ENCODE data around the gene USP49. TPM values are rescaled to one million over a fixed set of nuclear protein-coding genes. Genes with fewer than 3 reads are reported as not detected.

Gene USP49
- total and polyA plus RNA-seq, 4 donors, result 1.8 to 8.6 (median 3.6) TPM

DNA sequence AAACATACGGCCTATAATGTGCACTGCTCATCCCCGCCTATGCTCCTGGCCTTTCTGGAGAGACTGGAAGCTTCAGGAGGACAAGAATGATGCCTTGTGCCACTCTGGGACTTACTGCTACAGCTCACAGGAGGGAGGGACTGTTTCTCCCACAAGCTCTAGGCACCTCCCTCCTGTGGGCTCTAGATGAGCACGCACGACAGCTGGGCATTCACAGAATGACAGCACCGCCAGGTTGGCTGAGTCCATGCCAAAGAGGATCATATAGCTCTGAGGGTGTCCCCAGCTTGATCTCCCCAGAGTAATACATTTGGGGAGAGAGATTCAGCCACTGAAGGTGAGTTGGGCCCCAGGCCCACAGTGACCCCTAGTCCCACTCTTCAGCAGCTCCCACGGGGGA lies 137.9 kb downstream of the USP49 start:
- no peak overlapping the region for H3K27ac ChIP-seq (ENCODE audit: low read depth in 1 of 2, low read length in 1 of 2)
- H3K9me3 ChIP-seq (ENCODE audit: control insufficient read depth in 4 of 4, insufficient read depth in 3 of 4, low read length in 3 of 4), result no peaks in the 10 kb centered on the region
- H3K27me3 ChIP-seq (ENCODE audit: control insufficient read depth in 3 of 3, insufficient read depth in 3 of 3, low read length in 2 of 3), result no peaks in the 10 kb centered on the region
- no peak overlapping the region for H3K4me3 ChIP-seq
- TF ChIP-seq, protein P1, sequence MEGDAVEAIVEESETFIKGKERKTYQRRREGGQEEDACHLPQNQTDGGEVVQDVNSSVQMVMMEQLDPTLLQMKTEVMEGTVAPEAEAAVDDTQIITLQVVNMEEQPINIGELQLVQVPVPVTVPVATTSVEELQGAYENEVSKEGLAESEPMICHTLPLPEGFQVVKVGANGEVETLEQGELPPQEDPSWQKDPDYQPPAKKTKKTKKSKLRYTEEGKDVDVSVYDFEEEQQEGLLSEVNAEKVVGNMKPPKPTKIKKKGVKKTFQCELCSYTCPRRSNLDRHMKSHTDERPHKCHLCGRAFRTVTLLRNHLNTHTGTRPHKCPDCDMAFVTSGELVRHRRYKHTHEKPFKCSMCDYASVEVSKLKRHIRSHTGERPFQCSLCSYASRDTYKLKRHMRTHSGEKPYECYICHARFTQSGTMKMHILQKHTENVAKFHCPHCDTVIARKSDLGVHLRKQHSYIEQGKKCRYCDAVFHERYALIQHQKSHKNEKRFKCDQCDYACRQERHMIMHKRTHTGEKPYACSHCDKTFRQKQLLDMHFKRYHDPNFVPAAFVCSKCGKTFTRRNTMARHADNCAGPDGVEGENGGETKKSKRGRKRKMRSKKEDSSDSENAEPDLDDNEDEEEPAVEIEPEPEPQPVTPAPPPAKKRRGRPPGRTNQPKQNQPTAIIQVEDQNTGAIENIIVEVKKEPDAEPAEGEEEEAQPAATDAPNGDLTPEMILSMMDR (IDR thresholded peaks at IDR 0.05; ENCODE audit: control extremely low read depth, extremely low read depth), result no peak
- H3K9ac ChIP-seq (ENCODE audit: insufficient read depth in 1 of 2, low read length in 2 of 2), result no peak overlapping the region
- ATAC-seq (ENCODE audit: insufficient read depth, low FRiP score), result no peak
- WGBS, 2 donors, result 91 to 94% methylated on average over 6 of the region's 6 CpGs
- H3K4me1 ChIP-seq (ENCODE audit: control insufficient read depth in 5 of 5, insufficient read depth in 5 of 5, low read length in 5 of 5), result no peaks in the 10 kb centered on the region
- H3K36me3 ChIP-seq (ENCODE audit: control insufficient read depth in 4 of 4, insufficient read depth in 4 of 4, low read length in 4 of 4), result no peaks in the 10 kb centered on the region
- no peak for DNase-seq

DNA sequence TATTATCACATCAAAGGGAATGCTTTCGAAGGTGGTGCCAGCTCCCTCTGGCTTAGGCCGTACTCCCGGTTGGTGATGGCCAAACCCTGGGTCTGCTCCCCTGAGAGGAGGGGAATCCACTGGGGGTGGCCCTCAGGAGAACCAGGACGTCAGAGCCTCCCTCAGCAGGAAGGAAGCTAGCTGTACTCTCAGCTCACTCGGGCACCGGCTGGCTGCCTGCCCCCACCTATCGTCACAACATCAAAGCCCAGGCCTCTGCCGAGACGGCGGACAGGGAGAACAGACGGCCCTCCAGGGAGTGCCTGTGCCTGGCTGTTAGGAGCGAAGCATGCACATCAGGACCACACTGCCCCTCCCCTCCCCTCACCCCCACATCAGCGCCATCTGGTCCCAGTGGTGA lies 138.8 kb downstream of the USP49 start:
- ATAC-seq (ENCODE audit: insufficient read depth, low FRiP score), result no peak
- WGBS, 2 donors, result 51 to 63% methylated on average over 13 of the region's 13 CpGs
- no peak overlapping the region for H3K27ac ChIP-seq (ENCODE audit: low read depth in 1 of 2, low read length in 1 of 2)
- TF ChIP-seq, protein P1 (IDR thresholded peaks at IDR 0.05; ENCODE audit: control extremely low read depth, extremely low read depth), result no peak
- no peak overlapping the region for H3K9ac ChIP-seq (ENCODE audit: insufficient read depth in 1 of 2, low read length in 2 of 2)
- H3K36me3 ChIP-seq (ENCODE audit: control insufficient read depth in 4 of 4, insufficient read depth in 4 of 4, low read length in 4 of 4), result no peaks in the 10 kb centered on the region
- H3K4me3 ChIP-seq, result no peak overlapping the region
- no peaks in the 10 kb centered on the region for H3K9me3 ChIP-seq (ENCODE audit: control insufficient read depth in 4 of 4, insufficient read depth in 3 of 4, low read length in 3 of 4)
- no peaks in the 10 kb centered on the region for H3K4me1 ChIP-seq (ENCODE audit: control insufficient read depth in 5 of 5, insufficient read depth in 5 of 5, low read length in 5 of 5)
- H3K27me3 ChIP-seq (ENCODE audit: control insufficient read depth in 3 of 3, insufficient read depth in 3 of 3, low read length in 2 of 3), result no peaks in the 10 kb centered on the region
- peak in 1 of 3 donors; percentile 19 for DNase-seq

DNA sequence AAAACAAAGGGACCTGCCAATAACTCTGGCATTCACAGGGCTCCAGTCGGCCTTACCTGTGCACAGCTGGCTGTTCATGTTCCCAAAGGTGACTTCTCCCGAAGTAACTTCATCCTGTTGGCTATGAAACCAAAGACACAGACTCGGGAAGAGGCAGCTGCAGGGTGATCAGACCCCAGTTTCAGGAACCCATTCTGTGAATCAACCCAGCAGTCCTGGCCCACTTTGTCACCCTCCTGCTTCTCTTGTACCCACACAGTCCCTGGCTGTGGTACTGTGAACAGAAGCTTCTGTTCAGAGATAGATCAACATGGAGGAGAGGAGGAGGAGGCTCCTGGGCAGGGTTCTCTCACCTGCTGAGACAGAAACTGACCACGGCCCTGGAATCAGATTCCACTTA lies 139.3 kb downstream of the USP49 start:
- Histone ChIP-seq H3K36me3 (ENCODE audit: control insufficient read depth in 4 of 4, insufficient read depth in 4 of 4, low read length in 4 of 4) (no peaks in the 10 kb centered on the region), H3K9ac (ENCODE audit: insufficient read depth in 1 of 2, low read length in 2 of 2) (no peak overlapping the region), H3K27ac (ENCODE audit: low read depth in 1 of 2, low read length in 1 of 2) (no peak overlapping the region), H3K9me3 (ENCODE audit: control insufficient read depth in 4 of 4, insufficient read depth in 3 of 4, low read length in 3 of 4) (no peaks in the 10 kb centered on the region), H3K4me1 (ENCODE audit: control insufficient read depth in 5 of 5, insufficient read depth in 5 of 5, low read length in 5 of 5) (no peaks in the 10 kb centered on the region), H3K27me3 (ENCODE audit: control insufficient read depth in 3 of 3, insufficient read depth in 3 of 3, low read length in 2 of 3) (no peaks in the 10 kb centered on the region), H3K4me3 (no peak overlapping the region)
- ATAC-seq (ENCODE audit: insufficient read depth, low FRiP score) (no peak), DNase-seq (no peak)
- WGBS, 2 donors, result 85 to 86% methylated on average over 4 of the region's 4 CpGs
- TF ChIP-seq, protein P1 (IDR thresholded peaks at IDR 0.05; ENCODE audit: control extremely low read depth, extremely low read depth), result no peak

DNA sequence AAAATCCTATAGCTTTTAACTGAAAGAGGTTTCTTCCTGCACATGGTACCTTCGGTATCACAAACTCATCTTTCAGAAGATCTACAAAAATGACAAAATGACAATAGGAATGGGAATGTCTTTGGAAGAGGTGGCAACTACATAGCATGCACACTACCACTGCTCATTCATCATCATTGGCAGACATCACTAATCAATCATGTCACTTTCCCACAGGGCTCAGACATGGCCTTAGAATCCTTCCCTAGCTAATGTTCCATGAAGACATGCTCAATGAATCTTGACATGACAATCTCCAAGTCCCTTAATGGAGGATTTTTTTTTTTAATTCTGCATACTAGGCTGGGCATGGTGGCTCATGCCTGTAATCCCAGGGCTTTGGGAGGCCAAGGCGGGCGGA lies 144.8 kb downstream of the USP49 start:
- DNase-seq (no peak), ATAC-seq (ENCODE audit: insufficient read depth, low FRiP score) (no peak)
- Histone ChIP-seq H3K36me3 (ENCODE audit: control insufficient read depth in 4 of 4, insufficient read depth in 4 of 4, low read length in 4 of 4) (no peaks in the 10 kb centered on the region), H3K27me3 (ENCODE audit: control insufficient read depth in 3 of 3, insufficient read depth in 3 of 3, low read length in 2 of 3) (no peaks in the 10 kb centered on the region), H3K4me3 (no peak overlapping the region), H3K9ac (ENCODE audit: insufficient read depth in 1 of 2, low read length in 2 of 2) (no peak overlapping the region), H3K9me3 (ENCODE audit: control insufficient read depth in 4 of 4, insufficient read depth in 3 of 4, low read length in 3 of 4) (no peaks in the 10 kb centered on the region), H3K4me1 (ENCODE audit: control insufficient read depth in 5 of 5, insufficient read depth in 5 of 5, low read length in 5 of 5) (peaks cover 0 to 18% (median 0%) of the 10 kb centered on the region in 5 donors), H3K27ac (ENCODE audit: low read depth in 1 of 2, low read length in 1 of 2) (no peak overlapping the region)
- TF ChIP-seq, protein P1 (IDR thresholded peaks at IDR 0.05; ENCODE audit: control extremely low read depth, extremely low read depth), result no peak
- 97 to 99% methylated on average over 3 of the region's 3 CpGs for WGBS, 2 donors
